Thymus (tissue), 11 donors: ENCODE measurements around the gene UGT1A7. TPM values are rescaled to one million over a fixed set of nuclear protein-coding genes. Genes with fewer than 3 reads are reported as not detected.

ENCODE experiments used
- DNase-seq, 9 donors: peaks; one replicate each; pipeline ENCODE4 v3.0.0-alpha.2; 2013; ENCODE audit warnings: low spot score in 9 of 9, low read depth in 6 of 9, missing footprints in 1 of 9
- H3K27ac ChIP-seq, 2 donors: one replicate each; pipeline ENCODE4 v1.5.1; 2013; ENCODE audit warnings: control low read depth in 1 of 2, low read depth in 1 of 2, low read length in 1 of 2, mild to moderate bottlenecking in 1 of 2, moderate library complexity in 1 of 2
- H3K27me3 ChIP-seq, 2 donors: one replicate each; pipeline ENCODE4 v1.5.1; 2013; ENCODE audit warnings: low read length in 1 of 2; ENCODE audit not compliant: control insufficient read depth in 2 of 2, insufficient read depth in 1 of 2
- H3K36me3 ChIP-seq, 2 donors: one replicate each; pipeline ENCODE4 v1.5.1; 2013; ENCODE audit warnings: low read length in 1 of 2, mild to moderate bottlenecking in 1 of 2, moderate library complexity in 1 of 2; ENCODE audit not compliant: control insufficient read depth in 2 of 2, insufficient read depth in 2 of 2
- H3K4me1 ChIP-seq, 2 donors: one replicate each; pipeline ENCODE4 v1.5.1; 2013; ENCODE audit warnings: low read length in 2 of 2; ENCODE audit not compliant: control insufficient read depth in 2 of 2, insufficient read depth in 2 of 2
- H3K4me3 ChIP-seq, 2 donors: one replicate each; pipeline ENCODE4 v1.5.1; 2013; ENCODE audit warnings: low read length in 2 of 2, control low read depth in 1 of 2, mild to moderate bottlenecking in 1 of 2
- H3K9me3 ChIP-seq, 2 donors: one replicate each; pipeline ENCODE4 v1.5.1; 2013; ENCODE audit warnings: low read length in 1 of 2, mild to moderate bottlenecking in 1 of 2; ENCODE audit not compliant: control insufficient read depth in 2 of 2, insufficient read depth in 1 of 2
- WGBS: extraction: QIAGEN DNeasy Blood & Tissue Kit; methylation state at CpG from one replicate; pipeline ENCODE4 v1.1.7; 2013; 5-methylcytosine and 5-hydroxymethylcytosine counted together
- polyA plus RNA-seq: library from polyadenylated mRNA; stranded (reverse); fragments of 200-250 nt; gene quantifications from one replicate; pipeline ENCODE4 v1.2.3, GENCODE V29; 2013
- total RNA-seq: library from RNA; stranded (reverse); fragments of 120-200 nt; gene quantifications from one replicate; pipeline ENCODE4 v1.2.4, GENCODE V29; 2013
- donor health status: healthy.

UGT1A7 gene
- total and polyA plus RNA-seq, 2 donors = 0.11 to 0.19 TPM

- WGBS = 92% methylated on average over 8 of the region's 8 CpGs
- no peak overlapping the region for H3K4me3 ChIP-seq
- no peaks in the 10 kb centered on the region for H3K36me3 ChIP-seq
- H3K9me3 ChIP-seq = no peaks in the 10 kb centered on the region
- DNase-seq = no peak
- peaks cover 0 to 3% of the 10 kb centered on the region in 2 donors for H3K27me3 ChIP-seq
- no peaks in the 10 kb centered on the region for H3K4me1 ChIP-seq
- H3K27ac ChIP-seq = no peak overlapping the region
Observed at GRCh38 chr2:233811732-233812131, 130.0 kb downstream of the UGT1A7 start.

- Histone ChIP-seq H3K36me3 (no peaks in the 10 kb centered on the region), H3K9me3 (no peaks in the 10 kb centered on the region), H3K4me3 (no peak overlapping the region), H3K27ac (no peak overlapping the region), H3K4me1 (no peaks in the 10 kb centered on the region), H3K27me3 (peaks cover 0 to 3% of the 10 kb centered on the region in 2 donors)
- 95% methylated on average over 3 of the region's 3 CpGs for WGBS
- DNase-seq = no peak
Observed at GRCh38 chr2:233813236-233814055, 131.7 kb downstream of the UGT1A7 start.

- Histone ChIP-seq H3K9me3 (no peaks in the 10 kb centered on the region), H3K36me3 (no peaks in the 10 kb centered on the region), H3K27me3 (peaks cover 0 to 3% of the 10 kb centered on the region in 2 donors), H3K4me1 (no peaks in the 10 kb centered on the region), H3K27ac (no peak overlapping the region), H3K4me3 (no peak overlapping the region)
- 91% methylated on average over 2 of the region's 2 CpGs for WGBS
- no peak for DNase-seq
Observed at GRCh38 chr2:233814056-233814835, 132.5 kb downstream of the UGT1A7 start.

- WGBS = 97% methylated on average over 6 of the region's 6 CpGs
- Histone ChIP-seq H3K36me3 (no peaks in the 10 kb centered on the region), H3K27me3 (peaks cover 0 to 3% of the 10 kb centered on the region in 2 donors), H3K9me3 (no peaks in the 10 kb centered on the region), H3K27ac (no peak overlapping the region), H3K4me3 (no peak overlapping the region), H3K4me1 (no peaks in the 10 kb centered on the region)
- no peak for DNase-seq
Observed at GRCh38 chr2:233815861-233816260, 134.2 kb downstream of the UGT1A7 start.

- no peak overlapping the region for H3K27ac ChIP-seq
- WGBS = 85% methylated on average over 2 of the region's 2 CpGs
- peaks cover 0 to 3% of the 10 kb centered on the region in 2 donors for H3K27me3 ChIP-seq
- no peaks in the 10 kb centered on the region for H3K4me1 ChIP-seq
- H3K9me3 ChIP-seq = no peaks in the 10 kb centered on the region
- no peaks in the 10 kb centered on the region for H3K36me3 ChIP-seq
- no peak overlapping the region for H3K4me3 ChIP-seq
- DNase-seq = no peak
Observed at GRCh38 chr2:233816334-233816733, 134.6 kb downstream of the UGT1A7 start.

- Histone ChIP-seq H3K27me3 (peaks cover 0 to 3% of the 10 kb centered on the region in 2 donors), H3K4me1 (no peaks in the 10 kb centered on the region), H3K4me3 (no peak overlapping the region), H3K9me3 (no peaks in the 10 kb centered on the region), H3K27ac (no peak overlapping the region), H3K36me3 (no peaks in the 10 kb centered on the region)
- no peak for DNase-seq
- 79% methylated on average over 4 of the region's 4 CpGs for WGBS
Observed at GRCh38 chr2:233816771-233817170, 135.1 kb downstream of the UGT1A7 start.

- no peak for DNase-seq
- H3K27me3 ChIP-seq = peaks cover 0 to 3% of the 10 kb centered on the region in 2 donors
- H3K27ac ChIP-seq = no peak overlapping the region
- no peaks in the 10 kb centered on the region for H3K9me3 ChIP-seq
- H3K4me3 ChIP-seq = no peak overlapping the region
- no peaks in the 10 kb centered on the region for H3K4me1 ChIP-seq
- 87% methylated on average over 3 of the region's 3 CpGs for WGBS
- H3K36me3 ChIP-seq = no peaks in the 10 kb centered on the region
Observed at GRCh38 chr2:233817361-233817911, 135.7 kb downstream of the UGT1A7 start.

- DNase-seq = no peak
Observed at GRCh38 chr2:233817995-233818638, 136.4 kb downstream of the UGT1A7 start.

More at GRCh38 chr2:233817995-233818638, 136.4 kb downstream of the UGT1A7 start:
- Histone ChIP-seq H3K4me3 (no peak overlapping the region), H3K27me3 (peaks cover 0 to 3% of the 10 kb centered on the region in 2 donors), H3K9me3 (no peaks in the 10 kb centered on the region), H3K36me3 (no peaks in the 10 kb centered on the region), H3K4me1 (no peaks in the 10 kb centered on the region), H3K27ac (no peak overlapping the region)
- WGBS = 97% methylated on average over 11 of the region's 11 CpGs
